ENCODE results near the gene CROCC. TPM values are rescaled to one million over a fixed set of nuclear protein-coding genes. Genes with fewer than 3 reads are reported as not detected.
"Not testable (repeated sequence)": the region's sequence is repeated elsewhere in the genome, so short reads cannot be mapped to it uniquely, and the experiment has no call there.

The CROCC gene
- total RNA-seq, 1 donor from 2014 or later, result 27.0 TPM

DNA sequence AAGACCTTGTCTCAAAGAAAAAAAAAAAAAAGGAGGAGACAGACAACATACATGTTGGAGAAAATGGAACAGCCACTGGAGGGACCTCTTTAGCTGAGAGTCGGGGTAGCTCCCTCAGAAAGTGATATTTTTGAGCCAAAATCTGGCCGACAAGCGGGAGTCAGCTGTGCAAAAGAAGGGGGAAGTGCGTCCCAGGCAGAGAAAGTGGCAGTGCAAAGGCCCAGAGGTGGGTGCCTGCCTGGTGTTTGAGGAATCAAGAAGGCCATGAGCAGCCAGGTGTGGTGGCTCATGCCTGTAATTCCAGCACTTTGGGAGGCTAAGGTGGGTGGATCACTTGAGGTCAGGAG lies 6.1 kb upstream of the CROCC start:
- H3K9me3 Mint-ChIP-seq, result no peaks in the 10 kb centered on the region
- H3K27me3 Mint-ChIP-seq, result peaks cover 8% of the 10 kb centered on the region
- H3K4me1 Mint-ChIP-seq, result peaks cover 26% of the 10 kb centered on the region
- no peaks in the 10 kb centered on the region for H3K36me3 Mint-ChIP-seq (ENCODE audit: low read depth)
- DNase-seq, result no peak
- intact Hi-C loops (cut with micrococcal nuclease), result no loop called here
- H3K27ac Mint-ChIP-seq, result no peak overlapping the region
- peak overlapping the region; percentile 94 for H3K4me3 Mint-ChIP-seq

GRCh38 chr1:16916036-16916880 lies 5.5 kb upstream of the CROCC start:
- intact Hi-C loops (cut with micrococcal nuclease); H3K27me3 Mint-ChIP-seq; H3K27ac Mint-ChIP-seq; H3K4me3 Mint-ChIP-seq; H3K9me3 Mint-ChIP-seq; H3K36me3 Mint-ChIP-seq (ENCODE audit: low read depth); DNase-seq: not testable (repeated sequence)
- H3K4me1 Mint-ChIP-seq, result peaks cover 29% of the 10 kb centered on the region

- H3K4me3 Mint-ChIP-seq, result no peak overlapping the region
- no peak for DNase-seq
- intact Hi-C loops (cut with micrococcal nuclease), result no loop called here
- H3K27me3 Mint-ChIP-seq, result peaks cover 3% of the 10 kb centered on the region
- H3K27ac Mint-ChIP-seq, result no peak overlapping the region
- no peaks in the 10 kb centered on the region for H3K9me3 Mint-ChIP-seq
- no peaks in the 10 kb centered on the region for H3K36me3 Mint-ChIP-seq (ENCODE audit: low read depth)
- H3K4me1 Mint-ChIP-seq, result peaks cover 26% of the 10 kb centered on the region
Measured at GRCh38 chr1:16918371-16918770, 3.4 kb upstream of the CROCC start.

- H3K36me3 Mint-ChIP-seq (ENCODE audit: low read depth); H3K9me3 Mint-ChIP-seq; H3K27ac Mint-ChIP-seq; intact Hi-C loops (cut with micrococcal nuclease); H3K27me3 Mint-ChIP-seq; H3K4me3 Mint-ChIP-seq; DNase-seq: not testable (repeated sequence)
- H3K4me1 Mint-ChIP-seq, result peaks cover 23% of the 10 kb centered on the region
Measured at GRCh38 chr1:16918936-16919665, 2.6 kb upstream of the CROCC start.

DNA sequence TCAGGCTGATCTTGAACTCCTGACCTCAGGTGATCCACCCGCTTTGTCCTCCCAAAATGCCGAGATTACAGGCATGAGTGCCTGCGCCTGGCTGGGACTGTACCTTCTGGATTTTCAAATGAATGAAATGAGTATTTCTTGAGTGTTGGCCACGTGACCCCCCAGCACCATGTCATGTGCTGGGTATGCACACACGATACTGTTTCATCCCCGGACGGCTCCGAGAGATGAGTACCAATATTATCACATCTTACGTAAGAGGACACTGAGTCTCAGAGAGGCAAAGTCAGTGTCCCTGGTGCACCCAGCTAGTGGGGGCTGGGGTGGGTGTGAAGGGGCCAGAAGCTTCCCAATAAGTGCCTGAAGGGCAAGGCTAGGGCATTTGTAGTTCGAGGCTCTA lies 780 bp upstream of the CROCC start:
- H3K36me3 Mint-ChIP-seq (ENCODE audit: low read depth), result no peaks in the 10 kb centered on the region
- intact Hi-C loops (cut with micrococcal nuclease), result no loop called here
- no peak overlapping the region for H3K27ac Mint-ChIP-seq
- peak overlapping the region; percentile 74 for H3K4me3 Mint-ChIP-seq
- H3K27me3 Mint-ChIP-seq, result no peaks in the 10 kb centered on the region
- H3K9me3 Mint-ChIP-seq, result no peaks in the 10 kb centered on the region
- H3K4me1 Mint-ChIP-seq, result peaks cover 16% of the 10 kb centered on the region
- no peak for DNase-seq

GRCh38 chr1:16922466-16922865 lies 735 bp downstream of the CROCC start:
- H3K9me3 Mint-ChIP-seq, result no peaks in the 10 kb centered on the region
- peaks cover 16% of the 10 kb centered on the region for H3K4me1 Mint-ChIP-seq
- no peaks in the 10 kb centered on the region for H3K36me3 Mint-ChIP-seq (ENCODE audit: low read depth)
- no peak overlapping the region for H3K4me3 Mint-ChIP-seq
- no peaks in the 10 kb centered on the region for H3K27me3 Mint-ChIP-seq
- intact Hi-C loops (cut with micrococcal nuclease), result no loop called here
- peak overlapping the region; percentile 9 for H3K27ac Mint-ChIP-seq
- no peak for DNase-seq

DNA sequence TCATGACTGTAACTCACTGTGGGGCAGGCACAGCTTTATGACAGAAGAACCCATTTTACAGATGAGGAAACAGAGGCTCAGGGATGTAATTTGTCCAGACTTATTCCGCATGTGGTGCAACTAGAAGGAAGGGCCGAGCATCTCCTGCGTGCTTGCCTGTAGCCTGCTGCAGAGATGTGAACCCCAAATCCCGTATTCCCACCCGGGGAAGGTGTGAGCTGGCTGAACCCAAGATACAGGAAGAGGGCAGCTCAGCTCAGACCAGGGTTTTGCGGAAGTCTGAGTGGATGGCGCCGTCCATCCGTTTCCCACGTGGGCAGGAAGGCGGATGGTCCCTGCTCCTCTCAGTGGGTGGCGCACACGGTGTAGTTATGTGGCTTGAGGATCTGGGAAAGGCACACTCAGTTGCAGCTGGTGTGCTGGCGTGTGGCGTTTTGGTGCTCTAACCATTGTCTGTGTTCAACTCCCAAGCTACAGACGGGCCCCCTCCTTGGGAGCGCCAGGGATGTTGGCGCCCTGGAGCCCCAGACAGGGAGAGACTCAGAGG lies 1.2 kb downstream of the CROCC start:
- intact Hi-C loops (cut with micrococcal nuclease), result no loop called here
- Mint-ChIP-seq H3K4me1 (peaks cover 16% of the 10 kb centered on the region), H3K9me3 (no peaks in the 10 kb centered on the region), H3K27ac (peak overlapping the region; percentile 9), H3K4me3 (no peak overlapping the region), H3K36me3 (ENCODE audit: low read depth) (no peaks in the 10 kb centered on the region), H3K27me3 (no peaks in the 10 kb centered on the region)
- DNase-seq, result no peak

DNA sequence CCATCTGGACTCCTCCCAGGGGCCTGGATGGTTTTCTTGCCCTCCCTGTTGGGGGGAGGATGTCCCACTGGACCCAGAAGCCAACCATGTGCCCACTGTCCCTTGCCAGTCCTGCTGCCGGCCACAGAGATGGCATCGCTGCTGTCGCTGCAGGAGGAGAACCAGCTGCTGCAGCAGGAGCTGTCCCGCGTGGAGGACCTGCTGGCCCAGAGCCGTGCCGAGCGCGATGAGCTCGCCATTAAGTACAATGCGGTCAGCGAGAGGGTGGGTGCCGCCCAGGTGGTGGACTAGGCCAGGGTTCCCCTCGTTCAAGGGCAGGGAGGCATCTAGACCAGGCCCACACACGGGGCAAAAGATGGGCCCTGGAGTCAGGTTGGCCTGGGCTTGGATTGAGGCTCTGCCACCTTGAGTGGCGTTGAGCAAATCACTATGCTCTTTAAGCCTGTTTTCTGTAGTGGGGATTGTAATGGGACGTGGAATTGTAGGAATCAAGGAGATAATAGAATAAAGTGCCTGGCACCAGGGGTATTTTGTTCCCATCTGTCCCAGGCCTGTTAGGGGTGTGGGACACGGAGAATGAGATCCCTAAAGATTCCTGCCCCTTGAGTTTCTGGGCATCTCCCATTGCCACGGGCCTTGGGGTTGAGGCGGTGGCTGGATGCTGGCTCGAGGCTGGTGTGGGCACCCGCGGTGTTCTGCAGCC lies 2.6 kb downstream of the CROCC start:
- no peak for DNase-seq
- Mint-ChIP-seq H3K9me3 (no peaks in the 10 kb centered on the region), H3K4me1 (peaks cover 18% of the 10 kb centered on the region), H3K36me3 (ENCODE audit: low read depth) (no peaks in the 10 kb centered on the region), H3K27me3 (no peaks in the 10 kb centered on the region), H3K4me3 (no peak overlapping the region), H3K27ac (no peak overlapping the region)
- intact Hi-C loops (cut with micrococcal nuclease), result no loop called here

GRCh38 chr1:16924919-16925477 lies 3.3 kb downstream of the CROCC start:
- intact Hi-C loops (cut with micrococcal nuclease), result no loop called here
- H3K4me3 Mint-ChIP-seq, result no peak overlapping the region
- no peaks in the 10 kb centered on the region for H3K27me3 Mint-ChIP-seq
- no peaks in the 10 kb centered on the region for H3K9me3 Mint-ChIP-seq
- H3K36me3 Mint-ChIP-seq (ENCODE audit: low read depth), result no peaks in the 10 kb centered on the region
- DNase-seq, result no peak
- H3K4me1 Mint-ChIP-seq, result peaks cover 18% of the 10 kb centered on the region
- no peak overlapping the region for H3K27ac Mint-ChIP-seq

DNA sequence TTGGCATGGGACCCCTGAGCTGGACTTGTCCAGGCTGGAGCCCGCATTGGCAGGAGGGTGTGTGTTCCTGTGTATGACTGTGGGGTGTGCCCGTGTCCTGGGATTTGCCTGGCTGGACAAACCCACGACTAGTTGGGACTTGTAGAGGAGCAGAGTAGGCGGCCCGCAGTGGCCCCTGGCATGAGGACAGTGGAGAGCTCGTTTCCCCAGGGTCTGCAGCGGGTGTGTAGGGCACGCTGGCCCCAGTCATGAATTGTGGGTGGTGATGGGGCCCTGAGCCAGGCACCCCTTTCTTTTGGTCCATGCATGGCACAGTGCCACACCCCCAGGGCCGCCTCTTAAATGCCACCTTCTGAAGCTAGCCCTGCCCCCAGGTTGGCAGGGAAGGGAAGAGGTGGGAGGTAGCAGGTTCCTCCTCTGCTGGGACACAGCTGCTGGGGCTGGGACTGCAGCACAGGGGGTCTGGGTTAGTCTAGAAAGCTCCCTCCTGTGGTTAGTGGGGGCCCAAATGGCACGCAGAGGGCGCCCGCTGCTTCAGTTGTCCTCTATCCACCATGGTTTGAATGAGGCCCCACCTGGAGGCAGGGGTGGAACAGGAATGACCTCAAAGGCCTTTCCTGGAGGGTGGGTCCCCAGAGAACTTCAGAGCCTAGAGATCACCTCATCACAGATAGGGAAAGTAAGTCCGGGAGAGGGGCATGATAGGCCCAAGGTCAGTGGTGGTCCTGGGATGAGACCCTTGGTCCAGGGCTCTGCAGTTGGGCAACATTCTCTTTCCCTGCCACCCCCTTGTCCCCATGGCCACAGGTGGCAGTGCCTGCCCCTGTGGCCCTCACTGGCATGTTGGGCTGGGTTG lies 4.1 kb downstream of the CROCC start:
- no peak overlapping the region for H3K4me3 Mint-ChIP-seq
- H3K9me3 Mint-ChIP-seq, result no peaks in the 10 kb centered on the region
- H3K4me1 Mint-ChIP-seq, result peaks cover 17% of the 10 kb centered on the region
- H3K36me3 Mint-ChIP-seq (ENCODE audit: low read depth), result no peaks in the 10 kb centered on the region
- intact Hi-C loops (cut with micrococcal nuclease), result no loop called here
- DNase-seq, result no peak
- H3K27me3 Mint-ChIP-seq, result no peaks in the 10 kb centered on the region
- no peak overlapping the region for H3K27ac Mint-ChIP-seq

DNA sequence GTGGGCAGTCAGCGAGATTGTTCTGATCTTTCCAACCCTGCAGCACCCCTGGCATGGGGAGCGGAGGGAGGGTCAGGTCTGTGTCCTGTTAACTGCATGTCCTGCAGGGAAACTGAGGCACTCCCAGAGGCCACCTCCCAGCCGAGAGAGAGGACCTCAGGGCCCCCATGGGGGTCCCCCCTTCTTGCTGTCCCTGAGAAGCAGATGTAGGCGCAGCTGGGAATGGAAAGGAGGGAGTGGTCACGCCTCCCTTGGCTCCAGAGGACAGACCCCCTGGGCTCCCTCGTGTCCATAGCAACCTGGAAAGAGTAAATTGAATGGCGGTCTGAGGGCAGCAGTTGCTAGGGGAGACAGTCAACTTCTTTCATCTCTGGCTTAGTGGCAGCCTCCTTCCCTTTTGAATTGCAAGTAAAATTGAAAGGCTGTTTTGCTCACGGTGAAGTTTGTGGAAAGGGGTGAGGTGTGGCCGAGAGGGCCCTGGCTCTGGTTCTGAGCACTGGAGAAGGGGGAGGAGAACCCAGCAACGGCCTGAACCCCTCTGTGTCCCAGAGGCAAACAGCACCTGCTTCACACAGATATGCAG lies 4.9 kb downstream of the CROCC start:
- intact Hi-C loops (cut with micrococcal nuclease), result no loop called here
- Mint-ChIP-seq H3K4me1 (peaks cover 12% of the 10 kb centered on the region), H3K27ac (no peak overlapping the region), H3K9me3 (no peaks in the 10 kb centered on the region), H3K36me3 (ENCODE audit: low read depth) (no peaks in the 10 kb centered on the region), H3K4me3 (no peak overlapping the region), H3K27me3 (no peaks in the 10 kb centered on the region)
- DNase-seq, result no peak

- no peaks in the 10 kb centered on the region for H3K27me3 Mint-ChIP-seq
- peaks cover 8% of the 10 kb centered on the region for H3K4me1 Mint-ChIP-seq
- no peaks in the 10 kb centered on the region for H3K9me3 Mint-ChIP-seq
- no peak overlapping the region for H3K27ac Mint-ChIP-seq
- no peaks in the 10 kb centered on the region for H3K36me3 Mint-ChIP-seq (ENCODE audit: low read depth)
- H3K4me3 Mint-ChIP-seq, result no peak overlapping the region
- no peak for DNase-seq
- intact Hi-C loops (cut with micrococcal nuclease), result no loop called here
Measured at GRCh38 chr1:16927256-16927655, 5.5 kb downstream of the CROCC start.
